H4 (cell line): ENCODE results near the gene PTPRN2. TPM values are rescaled to one million over a fixed set of nuclear protein-coding genes. Genes with fewer than 3 reads are reported as not detected.

Experiments used
- DNase-seq: peaks from one replicate; pipeline ENCODE4 v3.0.0-alpha.2; 2015; ENCODE audit warnings: low spot score
- total RNA-seq: library from RNA; depleted of rRNA; stranded (reverse); fragments of >200 nt; shearing (Covaris generic); gene quantifications from 2 replicates; pipeline ENCODE4 v1.2.3, GENCODE V29; 2014

The PTPRN2 gene
- total RNA-seq, 1 experiment from 2014 or later, result 0.97 TPM

DNA sequence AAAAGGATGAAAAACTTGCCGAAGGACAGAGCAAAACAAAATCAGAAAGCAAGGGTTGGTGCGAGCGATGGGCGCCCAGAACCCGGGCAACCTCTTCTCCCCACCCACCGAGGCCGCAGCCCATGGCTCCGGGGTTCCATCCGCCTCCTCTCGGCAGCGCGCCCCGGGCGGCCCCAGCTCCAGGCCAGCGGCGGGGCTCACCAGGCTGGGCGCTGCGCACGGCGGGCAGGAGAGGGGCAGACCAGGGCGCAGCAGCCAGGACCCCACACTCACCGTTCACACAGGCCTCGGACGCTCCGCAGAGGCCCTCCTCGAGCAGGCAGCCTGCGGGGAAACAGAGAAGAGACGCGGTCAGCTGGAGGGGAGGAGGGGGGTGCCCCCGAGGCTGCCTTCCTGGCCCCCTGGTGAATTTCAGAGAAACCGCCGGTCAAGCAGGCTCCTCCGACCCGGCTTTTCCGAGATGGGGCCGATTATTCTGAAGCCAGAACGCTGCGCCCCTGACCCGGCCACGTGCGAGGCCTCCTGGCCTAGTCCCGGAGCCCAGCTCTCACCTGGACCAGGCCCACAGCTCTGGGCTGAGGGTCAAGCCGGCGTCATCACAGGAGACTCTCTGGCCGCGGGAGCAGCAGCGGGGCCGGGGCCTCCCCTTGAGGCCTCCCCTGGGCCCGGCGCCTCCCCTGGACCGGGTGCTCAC, 98.0 kb downstream of the PTPRN2 start:
- DNase-seq, result no peak

- DNase-seq, result no peak
These were observed 99.2 kb downstream of the PTPRN2 start for GRCh38 chr7:158488181-158488971.

- no peak for DNase-seq
These were observed 99.9 kb downstream of the PTPRN2 start for GRCh38 chr7:158487631-158488151.

- DNase-seq, result no peak
These were observed 100.7 kb downstream of the PTPRN2 start for GRCh38 chr7:158486919-158487318.

DNA sequence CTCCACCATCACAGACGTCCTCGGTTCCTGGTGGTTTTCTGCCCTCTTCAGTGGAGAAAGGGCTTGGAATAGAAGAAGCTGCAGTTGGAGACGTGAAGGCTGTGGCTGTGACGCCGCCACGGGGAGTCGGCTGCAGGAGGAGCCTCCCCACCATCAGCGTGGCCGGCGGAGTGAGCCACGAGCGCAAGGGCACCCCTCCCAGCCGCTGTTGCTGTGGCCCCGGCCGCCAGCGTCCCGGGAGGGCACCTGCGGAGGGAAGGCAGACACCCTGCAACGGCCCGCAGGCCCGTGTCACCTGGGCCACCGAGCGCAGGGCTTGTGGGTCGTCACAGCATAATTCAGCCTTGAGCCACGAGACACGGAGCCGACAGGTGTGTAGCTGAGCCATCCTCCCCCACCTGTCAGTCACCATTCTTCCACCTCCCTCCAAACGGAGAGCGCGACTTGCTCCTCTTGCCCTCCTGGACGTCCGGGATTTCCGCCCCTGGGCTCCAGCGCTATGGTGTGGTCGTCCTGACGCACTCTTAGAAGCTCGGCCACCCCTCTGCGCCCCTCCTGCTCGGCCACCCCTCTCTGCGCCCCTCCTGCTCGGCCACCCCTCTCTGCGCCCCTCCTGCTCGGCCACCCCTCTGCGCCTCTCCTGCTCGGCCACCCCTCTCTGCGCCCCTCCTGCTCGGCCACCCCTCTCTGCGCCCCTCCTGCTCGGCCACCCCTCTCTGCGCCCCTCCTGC, 102.7 kb downstream of the PTPRN2 start:
- DNase-seq, result no peak

DNA sequence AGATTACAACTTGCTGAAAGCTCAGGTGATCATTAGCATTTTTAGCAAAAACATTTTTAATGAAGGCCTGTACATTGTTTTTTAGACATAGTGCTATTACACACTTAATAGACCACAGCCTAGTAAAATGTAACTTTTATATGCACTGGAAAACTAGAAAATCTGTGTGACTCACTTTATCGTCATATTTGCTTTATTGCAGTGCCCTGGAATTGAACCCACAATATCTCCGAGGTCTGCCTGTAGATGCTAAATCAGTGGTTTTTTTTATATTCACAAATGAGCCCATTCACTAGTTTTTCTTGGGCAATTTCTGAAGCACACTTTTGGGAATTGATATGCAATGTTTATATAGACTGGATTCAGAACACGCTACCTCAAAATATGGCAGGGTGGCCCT, 105.1 kb downstream of the PTPRN2 start:
- DNase-seq, result no peak

DNA sequence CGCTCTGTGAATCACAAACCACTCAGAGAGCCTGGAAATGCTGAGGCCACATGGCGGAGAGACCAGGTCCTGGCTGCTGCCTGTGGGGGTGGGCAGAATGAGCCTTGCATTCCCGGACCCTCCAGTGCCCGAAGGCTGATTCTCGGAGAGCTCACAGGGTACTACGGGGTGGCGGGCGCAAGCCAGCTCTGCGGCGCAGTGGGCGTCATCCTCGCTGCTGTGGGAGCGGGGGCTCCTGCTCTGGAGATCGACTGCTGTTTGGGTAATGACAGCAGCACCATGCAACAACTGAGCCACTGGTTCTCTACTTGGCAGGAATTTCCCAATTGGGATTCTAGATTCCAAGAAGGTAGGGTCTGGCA, 108.0 kb downstream of the PTPRN2 start:
- no peak for DNase-seq

GRCh38 chr7:158479021-158479663, 108.5 kb downstream of the PTPRN2 start:
- no peak for DNase-seq

GRCh38 chr7:158477866-158478265, 109.8 kb downstream of the PTPRN2 start:
- no peak for DNase-seq

- no peak for DNase-seq
These were observed 111.2 kb downstream of the PTPRN2 start for GRCh38 chr7:158476331-158476932.

- DNase-seq, result no peak
These were observed 112.0 kb downstream of the PTPRN2 start for GRCh38 chr7:158475679-158476052.

DNA sequence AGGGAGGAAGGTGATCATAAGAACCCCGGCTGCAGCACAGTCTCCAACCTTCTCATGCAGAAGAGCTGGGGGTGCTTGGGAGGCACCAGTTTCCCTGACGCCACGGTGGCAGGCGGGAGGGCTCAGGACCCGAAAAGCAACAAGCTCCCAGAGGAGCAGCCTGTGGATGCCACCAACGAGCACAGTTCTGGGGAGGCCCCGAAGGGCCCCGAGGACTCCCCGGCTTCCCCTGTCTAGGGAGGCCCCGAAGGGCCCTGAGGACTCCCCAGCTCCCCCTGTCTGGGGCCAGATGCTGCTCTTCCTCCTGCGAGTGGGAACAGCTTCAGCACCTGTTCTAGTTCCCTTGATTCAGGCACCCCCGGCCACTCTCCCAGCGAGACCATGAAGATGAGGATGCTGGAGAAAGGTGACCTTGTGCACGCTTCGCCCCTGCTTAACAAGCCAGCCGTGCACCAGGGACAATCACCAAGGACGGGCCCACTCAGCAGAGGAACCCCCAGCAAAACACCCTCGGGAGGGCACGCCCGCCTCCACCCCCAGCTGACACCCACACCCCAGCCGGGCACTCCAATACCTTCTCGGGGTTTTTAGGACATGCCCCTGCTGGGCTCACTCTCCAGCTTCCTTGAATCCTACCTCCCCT, 112.5 kb downstream of the PTPRN2 start:
- no peak for DNase-seq

GRCh38 chr7:158474488-158474887, 113.1 kb downstream of the PTPRN2 start:
- DNase-seq, result no peak

DNA sequence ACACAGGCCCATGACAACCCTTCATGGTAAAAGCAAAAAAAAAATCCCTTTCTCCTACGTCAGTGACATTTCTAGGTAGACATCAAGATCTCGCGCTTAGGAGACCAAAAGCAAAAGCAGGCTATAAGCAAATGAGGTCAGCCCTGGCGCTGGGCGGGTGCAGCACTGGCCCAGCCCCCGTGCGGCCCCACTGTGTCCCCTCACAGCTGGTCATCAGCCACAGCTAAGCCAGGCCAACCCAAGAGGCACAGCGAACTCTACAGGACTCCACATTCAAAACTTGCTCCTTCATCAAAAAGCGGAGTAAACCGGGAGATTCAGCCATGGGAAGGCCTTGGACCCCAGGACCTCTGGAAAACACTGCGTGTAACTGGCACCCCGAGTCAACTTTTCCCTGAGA, 113.7 kb downstream of the PTPRN2 start:
- DNase-seq, result no peak

GRCh38 chr7:158473221-158473620, 114.4 kb downstream of the PTPRN2 start:
- no peak for DNase-seq

DNA sequence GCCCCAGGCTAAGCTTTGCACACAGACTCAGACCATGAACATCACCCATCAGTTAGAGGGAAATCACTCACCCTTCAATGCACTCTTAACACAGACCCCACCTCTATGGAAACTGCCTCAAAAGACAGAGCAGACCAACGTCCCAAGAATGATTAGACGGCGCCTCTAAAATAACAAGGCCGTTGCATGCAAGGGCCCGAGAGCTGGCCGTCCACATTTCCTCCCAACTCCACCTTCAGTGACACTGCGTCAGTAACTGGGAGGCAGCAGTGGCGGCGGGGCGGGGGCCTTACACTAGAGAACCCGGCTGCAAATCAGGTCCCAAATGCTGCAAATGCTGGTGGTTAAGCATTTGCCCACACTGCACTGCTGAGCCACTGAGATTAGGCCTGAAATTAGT, 115.0 kb downstream of the PTPRN2 start:
- DNase-seq, result no peak

DNA sequence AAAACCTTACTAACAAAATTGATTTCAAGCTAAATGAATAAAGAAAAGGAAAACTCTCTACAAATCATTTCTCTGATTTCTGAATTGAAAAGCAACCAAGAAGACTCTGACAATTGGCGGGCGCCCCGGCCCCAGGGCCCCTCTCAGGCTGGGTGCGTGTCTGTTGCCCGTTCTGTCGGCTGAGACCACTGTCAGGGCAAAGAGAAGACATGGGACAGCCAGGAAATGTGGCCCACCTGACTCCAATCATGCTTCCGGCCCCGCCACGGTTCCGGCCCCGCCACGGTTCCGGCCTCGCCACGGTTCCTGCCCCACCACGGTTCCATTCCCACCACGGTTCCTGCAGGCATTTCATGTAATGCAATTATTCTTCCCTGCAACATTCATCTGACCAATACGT, 115.9 kb downstream of the PTPRN2 start:
- DNase-seq, result no peak

- DNase-seq, result no peak
These were observed 117.3 kb downstream of the PTPRN2 start for GRCh38 chr7:158470336-158470735.

GRCh38 chr7:158469396-158470051, 118.1 kb downstream of the PTPRN2 start:
- no peak for DNase-seq

DNA sequence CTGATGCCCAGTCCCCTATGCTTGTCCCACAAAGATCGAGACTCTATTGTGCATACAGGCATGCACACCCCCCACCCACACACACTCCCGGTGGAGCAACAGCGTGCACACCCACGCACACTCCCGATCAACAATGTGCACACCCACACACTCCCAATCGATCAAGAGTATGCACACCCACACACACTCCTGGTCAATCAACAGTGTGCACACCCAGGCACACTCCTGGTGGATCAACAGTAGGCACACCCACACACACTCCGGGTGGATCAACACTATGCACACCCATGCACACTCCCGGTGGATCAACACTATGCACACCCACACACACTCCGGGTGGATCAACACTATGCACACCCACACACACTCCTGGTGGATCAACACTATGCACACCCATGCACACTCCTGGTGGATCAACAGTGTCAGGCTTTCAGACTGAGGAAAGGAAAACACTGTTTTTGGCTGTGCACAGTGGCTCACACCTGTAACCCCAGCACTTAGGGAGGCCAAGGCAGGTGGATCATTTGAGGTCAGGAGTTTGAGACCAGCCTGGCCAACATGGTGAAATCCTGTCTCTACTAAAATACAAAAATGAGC, 118.8 kb downstream of the PTPRN2 start:
- no peak for DNase-seq
